HepG2 (cell line): Measurements from ENCODE around the gene ANKRD53. TPM values are rescaled to one million over a fixed set of nuclear protein-coding genes. Genes with fewer than 3 reads are reported as not detected.

Experiments used
- AGO2 ChIP-seq: fragments of 200-400 bp; formaldehyde crosslinking; optimal IDR thresholded peaks from 2 replicates; pipeline ENCODE3; 2017; ENCODE audit warnings: mild to moderate bottlenecking, low read depth, low read length, moderate library complexity
- ARID4A ChIP-seq: sonication (generic); formaldehyde crosslinking; IDR thresholded peaks from 2 replicates; pipeline ENCODE4 v1.5.0; 2020; ENCODE audit warnings: mild to moderate bottlenecking, missing genetic modification reagents, borderline replicate concordance
- BATF2 ChIP-seq: sonication (generic); formaldehyde crosslinking; IDR thresholded peaks from 2 replicates; pipeline ENCODE4 v1.8.0; 2022; ENCODE audit warnings: mild to moderate bottlenecking, missing genetic modification reagents, moderate library complexity
- BCL3 ChIP-seq: sonication (generic); formaldehyde crosslinking; IDR thresholded peaks from 2 replicates; pipeline ENCODE4 v1.5.1; 2020; ENCODE audit warnings: mild to moderate bottlenecking, missing genetic modification reagents, moderate library complexity
- CTCF ChIP-seq: sonication (generic); formaldehyde crosslinking; IDR thresholded peaks from 2 replicates; pipeline ENCODE4 v1.5.0; 2020; ENCODE audit warnings: mild to moderate bottlenecking, missing genetic modification reagents, moderate library complexity
- HMGXB3 ChIP-seq: sonication (generic); formaldehyde crosslinking; IDR thresholded peaks from 2 replicates; pipeline ENCODE4 v1.4.0; 2020; ENCODE audit warnings: missing genetic modification reagents, borderline replicate concordance
- HNF4A ChIP-seq: sonication (generic); formaldehyde crosslinking; IDR thresholded peaks from 2 replicates; pipeline ENCODE4 v1.4.0; 2020; ENCODE audit warnings: missing genetic modification reagents
- HOXA5 ChIP-seq: sonication (generic); formaldehyde crosslinking; IDR thresholded peaks from 2 replicates; pipeline ENCODE4 v1.4.0; 2020; ENCODE audit warnings: missing genetic modification reagents
- KLF9 ChIP-seq: IDR thresholded peaks from 2 replicates; pipeline ENCODE4 v1.6.1; 2016; ENCODE audit warnings: low read depth
- MEIS1 ChIP-seq: sonication (generic); formaldehyde crosslinking; IDR thresholded peaks from 2 replicates; pipeline ENCODE4 v1.9.0; 2021; ENCODE audit warnings: mild to moderate bottlenecking, missing genetic modification reagents, moderate library complexity, borderline replicate concordance
- RAD21 ChIP-seq: fragments of 450-650 bp; formaldehyde crosslinking; IDR thresholded peaks from 2 replicates; pipeline ENCODE4 v1.5.0; 2020; ENCODE audit warnings: mild to moderate bottlenecking
- TFAP4 ChIP-seq: sonication (generic); IDR thresholded peaks from 2 replicates; pipeline ENCODE4 v1.6.1; 2016; ENCODE audit warnings: low read depth, borderline replicate concordance
- ZNF501 ChIP-seq: sonication (generic); formaldehyde crosslinking; IDR thresholded peaks from 2 replicates; pipeline ENCODE4 v1.5.1; 2020; ENCODE audit warnings: mild to moderate bottlenecking, moderate library complexity, missing genetic modification reagents
- ZNF652 ChIP-seq: IDR thresholded peaks from 2 replicates; pipeline ENCODE4 v1.6.1; 2016; ENCODE audit warnings: low read depth, borderline replicate concordance
- ZNF788 ChIP-seq: sonication (generic); formaldehyde crosslinking; IDR thresholded peaks from 2 replicates; pipeline ENCODE4 v1.5.0; 2020; ENCODE audit warnings: mild to moderate bottlenecking, missing genetic modification reagents, borderline replicate concordance
- polyA plus RNA-seq, 8 experiments: library from polyadenylated mRNA; depleted of rRNA in 3 of 8; stranded (reverse) in 7 of 8; unstranded in 1 of 8; fragments of >200 nt; fragmentation: Illumina TruSeq in 4 of 8; extraction: Trizol in 4 of 8; gene quantifications; 2 replicates each; pipeline versions ENCODE4 v1.2.1 to v1.2.3, GENCODE V29; 2011 to 2016; ENCODE audit warnings: low read depth in 4 of 8, missing spikeins in 1 of 8, mixed read lengths in 1 of 8; ENCODE audit not compliant: insufficient read depth in 1 of 8
- total RNA-seq, 5 experiments: library from RNA; depleted of rRNA; stranded (reverse); fragments of >200 nt; fragmentation: Illumina TruSeq; extraction: Trizol; gene quantifications; 2 replicates each; pipeline ENCODE4 v1.2.3, GENCODE V29; 2016; ENCODE audit warnings: low read depth in 1 of 5

Gene ANKRD53
- total and polyA plus RNA-seq, 2 of the 13 experiments (the other 11 are each of a cell fraction or from before 2014, with no cell fraction given): 0.15 TPM; not detected in 1

GRCh38 chr2:70957798-70958197 is 20.6 kb upstream of the ANKRD53 start (continued):
- TF ChIP-seq BCL3 (CRISPR knock-in tag) (no peak), ZNF788 (no peak), HNF4A (peak; percentile 53), BATF2 (CRISPR knock-in tag) (no peak), HOXA5 (CRISPR knock-in tag) (no peak), RAD21 (CRISPR knock-in tag) (no peak), MEIS1 (no peak), AGO2 (no peak), ZNF501 (CRISPR knock-in tag) (no peak), HMGXB3 (no peak), KLF9 (CRISPR knock-in tag) (no peak), ZNF652 (CRISPR knock-in tag) (0 out of 2 replicates have a peak, but pooled peaks have one; percentile 73), CTCF (peak; percentile 10; the same call in 1 of the 2 replicates), ARID4A (CRISPR knock-in tag) (0 out of 2 replicates have a peak, but pooled peaks have one; percentile 16), TFAP4 (no peak)
